Skeletal muscle tissue (tissue), 4 donors: ENCODE results near the gene SLC43A3. TPM values are rescaled to one million over a fixed set of nuclear protein-coding genes. Genes with fewer than 3 reads are reported as not detected.
"Not testable (repeated sequence)": the region's sequence is repeated elsewhere in the genome, so short reads cannot be mapped to it uniquely, and the experiment has no call there.

ENCODE experiments used
- H3K27ac ChIP-seq: one replicate; pipeline ENCODE4 v1.7.0; 2013; ENCODE audit warnings: mild to moderate bottlenecking, low read depth, low read length, inconsistent platforms
- H3K27me3 ChIP-seq, 3 donors: one replicate each; pipeline ENCODE4 v1.7.0; 2013; ENCODE audit warnings: low read length in 3 of 3; ENCODE audit not compliant: control insufficient read depth in 3 of 3, insufficient read depth in 3 of 3
- H3K36me3 ChIP-seq, 3 donors: one replicate each; pipeline ENCODE4 v1.7.0; 2013; ENCODE audit warnings: low read length in 3 of 3; ENCODE audit not compliant: control insufficient read depth in 3 of 3, insufficient read depth in 3 of 3
- H3K4me1 ChIP-seq, 3 donors: one replicate each; pipeline ENCODE4 v1.7.0; 2013; ENCODE audit warnings: low read length in 3 of 3, mild to moderate bottlenecking in 3 of 3; ENCODE audit not compliant: control insufficient read depth in 3 of 3, insufficient read depth in 3 of 3
- H3K4me3 ChIP-seq, 3 donors: one replicate each; pipeline ENCODE4 v1.7.0; 2013; ENCODE audit warnings: low read length in 3 of 3
- H3K9ac ChIP-seq, 3 donors: one replicate each; pipeline ENCODE4 v1.7.0; 2013; ENCODE audit warnings: low read length in 3 of 3, mild to moderate bottlenecking in 3 of 3, moderate library complexity in 2 of 3, low read depth in 1 of 3
- H3K9me3 ChIP-seq, 3 donors: one replicate each; pipeline ENCODE4 v1.7.0; 2013; ENCODE audit warnings: low read length in 3 of 3; ENCODE audit not compliant: control insufficient read depth in 3 of 3
- total RNA-seq: library from RNA; depleted of rRNA; stranded (reverse); fragments of >200 nt; gene quantifications from one replicate; pipeline ENCODE4 v1.2.3, GENCODE V29; 2014
- donor health status: Osteomylitis.

Gene SLC43A3
- total RNA-seq, 1 donor from 2014 or later = 15.1 TPM

GRCh38 chr11:57407941-57408475, 18.9 kb downstream of the SLC43A3 start:
- H3K4me1 ChIP-seq = peaks cover 19 to 29% (median 27%) of the 10 kb centered on the region in 3 donors
- no peaks in the 10 kb centered on the region for H3K9me3 ChIP-seq
- no peak overlapping the region for H3K9ac ChIP-seq
- no peaks in the 10 kb centered on the region for H3K27me3 ChIP-seq
- peaks cover 11 to 21% (median 20%) of the 10 kb centered on the region in 3 donors for H3K36me3 ChIP-seq
- no peak overlapping the region for H3K27ac ChIP-seq
- no peak overlapping the region for H3K4me3 ChIP-seq

DNA sequence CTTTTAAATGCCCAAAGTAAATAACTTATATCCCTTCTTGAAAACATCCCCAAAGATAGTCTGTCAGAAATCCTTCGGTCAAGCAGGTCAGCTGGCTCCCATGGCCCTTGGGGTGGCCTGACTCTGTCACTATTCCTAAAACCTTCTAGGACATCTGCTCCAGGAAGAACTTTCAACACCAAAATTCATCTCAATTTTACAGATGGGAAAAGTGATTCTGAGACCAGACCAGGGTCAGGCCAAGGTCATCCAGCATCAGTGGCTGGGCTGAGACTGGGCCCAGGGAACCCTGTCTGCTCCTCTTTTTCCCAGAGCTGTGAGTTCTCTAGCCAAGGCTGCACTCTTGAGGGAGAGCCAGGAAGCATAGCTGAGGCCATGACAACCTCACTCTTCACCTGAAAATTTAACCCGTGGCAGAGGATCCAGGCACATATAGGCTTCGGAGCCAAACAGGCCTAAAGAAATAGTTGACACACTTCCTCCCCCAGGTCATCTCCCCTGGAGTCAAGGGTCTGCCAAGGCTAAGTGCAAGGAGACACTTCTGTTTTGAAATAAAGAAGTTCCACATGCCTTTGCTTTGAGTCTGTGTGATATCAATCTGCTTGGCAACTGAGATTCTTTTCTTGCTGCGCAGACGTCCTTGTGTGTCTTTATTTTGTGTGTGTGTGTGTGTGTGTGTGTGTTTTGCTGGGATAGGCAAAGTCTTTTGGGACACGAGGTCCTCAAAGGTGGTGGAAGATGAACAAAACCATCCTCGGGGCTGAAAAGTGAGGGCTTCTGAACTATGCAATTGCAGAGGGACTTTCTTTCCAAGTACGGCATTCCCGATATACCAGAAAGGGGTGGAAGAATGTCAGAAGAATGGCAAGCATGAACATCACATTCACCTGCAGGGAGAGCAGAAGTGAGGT, 19.7 kb downstream of the SLC43A3 start:
- H3K27me3 ChIP-seq = no peaks in the 10 kb centered on the region
- peak overlapping the region; percentile 54 for H3K27ac ChIP-seq
- H3K9ac ChIP-seq = peak overlapping the region in 1 of 3 donors; percentile 41
- no peaks in the 10 kb centered on the region for H3K9me3 ChIP-seq
- peaks cover 19 to 29% (median 27%) of the 10 kb centered on the region in 3 donors for H3K4me1 ChIP-seq
- peaks cover 11 to 21% (median 21%) of the 10 kb centered on the region in 3 donors for H3K36me3 ChIP-seq
- H3K4me3 ChIP-seq = no peak overlapping the region

DNA sequence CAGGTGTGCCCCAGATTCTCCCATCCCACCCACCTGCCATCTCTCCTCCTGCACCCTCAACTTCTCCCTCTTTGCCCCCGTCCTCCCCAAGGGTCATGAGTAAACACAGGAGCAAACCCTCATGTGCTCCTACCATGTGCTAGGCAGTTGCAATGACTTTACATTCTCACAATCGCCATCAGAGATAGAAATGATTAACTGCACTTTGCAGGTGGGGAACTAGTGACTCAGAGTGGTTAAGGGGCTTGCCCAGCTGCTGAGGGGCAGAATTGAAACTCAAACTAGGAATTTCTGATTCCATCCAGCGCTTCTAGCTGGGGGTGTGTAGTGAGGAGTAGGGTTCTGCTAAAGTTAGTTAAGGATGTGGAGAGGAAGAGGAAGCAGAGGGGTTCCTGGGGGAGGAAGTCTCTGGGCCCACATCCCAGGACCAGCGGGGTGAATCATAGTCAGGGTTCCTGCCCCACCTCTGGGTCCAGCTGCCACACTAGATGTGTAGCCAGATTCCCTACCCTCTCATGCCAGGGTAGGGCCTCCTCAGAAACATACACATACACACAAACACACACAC, 20.5 kb downstream of the SLC43A3 start:
- Histone ChIP-seq H3K27ac (peak overlapping the region; percentile 36), H3K36me3 (peaks cover 11 to 21% (median 21%) of the 10 kb centered on the region in 3 donors)

DNA sequence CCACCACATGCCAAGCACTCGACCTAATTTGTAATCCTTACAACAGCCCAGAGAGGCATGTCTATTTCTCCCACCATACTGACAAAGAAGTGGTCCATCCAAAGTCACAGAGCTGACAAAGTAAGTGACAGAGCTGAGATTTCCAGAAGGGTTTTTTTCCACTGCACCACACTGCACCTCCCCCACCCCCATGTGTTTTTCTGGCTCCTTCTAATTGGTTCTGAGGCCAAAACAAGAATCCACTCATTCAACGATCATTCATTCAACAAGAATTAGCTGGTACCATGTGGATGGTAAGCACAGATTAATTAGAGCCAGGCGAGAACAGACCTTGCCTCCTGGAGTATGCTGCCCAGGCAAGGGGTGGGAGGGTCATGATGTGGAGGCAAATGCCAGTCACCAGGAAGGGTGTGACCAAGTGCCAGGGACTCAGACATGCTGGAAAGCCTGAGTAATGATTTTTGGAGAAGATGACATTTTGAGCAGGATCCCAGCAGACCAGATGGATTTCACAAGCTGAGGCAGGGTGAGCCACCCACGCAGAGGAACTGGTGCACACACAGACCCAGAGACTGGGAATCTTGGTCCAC, 21.6 kb downstream of the SLC43A3 start:
- no peaks in the 10 kb centered on the region for H3K9me3 ChIP-seq
- peaks cover 0 to 5% (median 3%) of the 10 kb centered on the region in 3 donors for H3K27me3 ChIP-seq
- H3K9ac ChIP-seq = no peak overlapping the region
- H3K27ac ChIP-seq = no peak overlapping the region
- peaks cover 19 to 29% (median 27%) of the 10 kb centered on the region in 3 donors for H3K4me1 ChIP-seq
- peaks cover 11 to 20% (median 19%) of the 10 kb centered on the region in 3 donors for H3K36me3 ChIP-seq
- no peak overlapping the region for H3K4me3 ChIP-seq

More for the DNA sequence above, 20.5 kb downstream of the SLC43A3 start:
- H3K27me3 ChIP-seq = peaks cover 0 to 2% (median under 1%) of the 10 kb centered on the region in 3 donors
- H3K4me3 ChIP-seq = peak overlapping the region in 1 of 3 donors; percentile 22
- no peak overlapping the region for H3K9ac ChIP-seq
- H3K4me1 ChIP-seq = peaks cover 19 to 29% (median 27%) of the 10 kb centered on the region in 3 donors
- H3K9me3 ChIP-seq = no peaks in the 10 kb centered on the region

DNA sequence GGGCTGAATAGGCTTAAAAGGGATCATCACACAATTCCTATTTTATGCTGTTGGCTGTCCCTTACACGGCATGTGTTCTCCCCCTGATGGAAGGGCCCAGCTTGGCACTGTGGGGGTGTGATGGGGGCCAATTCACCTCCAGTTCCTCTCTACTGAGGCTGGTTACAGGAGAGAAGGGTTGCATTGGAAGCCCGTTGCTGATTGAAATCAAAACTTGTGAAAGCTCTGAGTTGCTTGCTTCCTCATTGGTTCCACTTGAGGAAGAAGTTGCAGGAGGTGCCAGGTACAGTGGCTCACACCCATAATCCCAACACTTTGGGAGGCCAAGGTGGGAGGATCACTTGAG, 23.1 kb downstream of the SLC43A3 start:
- peaks cover 8 to 11% (median 11%) of the 10 kb centered on the region in 3 donors for H3K36me3 ChIP-seq
- peaks cover 19 to 29% (median 27%) of the 10 kb centered on the region in 3 donors for H3K4me1 ChIP-seq

GRCh38 chr11:57403003-57403801, 23.7 kb downstream of the SLC43A3 start:
- H3K27me3 ChIP-seq, H3K9ac ChIP-seq, H3K9me3 ChIP-seq, H3K27ac ChIP-seq, H3K4me3 ChIP-seq, H3K36me3 ChIP-seq: not testable (repeated sequence)
- peaks cover 19 to 29% (median 27%) of the 10 kb centered on the region in 3 donors for H3K4me1 ChIP-seq

More for the DNA sequence above, 23.1 kb downstream of the SLC43A3 start:
- Histone ChIP-seq H3K27me3 (peaks cover 0 to 7% (median 3%) of the 10 kb centered on the region in 3 donors), H3K9me3 (no peaks in the 10 kb centered on the region), H3K4me3 (no peak overlapping the region), H3K27ac (no peak overlapping the region), H3K9ac (no peak overlapping the region)

DNA sequence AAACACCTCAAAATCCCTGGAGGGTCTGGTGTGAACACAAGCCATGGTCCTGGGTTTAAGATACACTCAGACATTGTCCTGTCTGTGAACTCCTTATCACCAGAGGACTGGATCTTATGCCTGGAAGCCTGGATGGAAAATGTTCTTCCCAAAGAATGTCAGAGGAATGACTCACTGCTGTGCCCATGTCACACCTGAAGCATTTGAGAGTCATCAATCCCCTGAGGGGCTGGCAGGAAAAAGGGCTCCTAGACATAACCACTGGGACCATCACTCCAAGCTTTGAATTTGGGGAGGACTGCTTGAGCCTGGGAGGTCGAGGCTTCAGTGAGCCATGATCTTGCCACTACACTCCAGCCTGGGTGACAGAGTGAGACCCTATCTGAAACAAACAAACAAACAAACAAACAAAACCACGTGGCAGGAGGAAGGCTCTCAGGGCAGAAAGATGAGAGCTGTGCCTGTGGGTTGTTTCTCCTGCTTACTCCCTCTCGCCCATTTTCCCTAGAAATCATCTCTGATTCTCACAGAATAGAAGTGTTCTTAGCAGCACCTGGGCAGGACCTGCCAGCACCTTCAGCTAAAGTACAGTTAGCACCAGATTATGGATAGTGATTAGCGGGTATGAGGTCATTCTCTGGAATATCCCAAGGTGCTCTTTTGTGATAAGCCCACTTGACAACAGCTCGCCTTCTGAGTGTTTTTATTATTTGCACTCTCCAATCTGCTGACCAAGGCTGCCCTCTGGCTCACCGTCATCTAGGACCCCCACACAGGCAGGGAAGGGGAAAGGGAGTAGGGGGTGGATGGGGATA, 24.5 kb downstream of the SLC43A3 start:
- Histone ChIP-seq H3K36me3 (peaks cover 0 to 4% (median 3%) of the 10 kb centered on the region in 3 donors), H3K4me1 (peaks cover 12 to 23% (median 22%) of the 10 kb centered on the region in 3 donors), H3K27ac (no peak overlapping the region), H3K27me3 (peaks cover 0 to 8% (median 3%) of the 10 kb centered on the region in 3 donors), H3K9me3 (no peaks in the 10 kb centered on the region), H3K4me3 (no peak overlapping the region), H3K9ac (no peak overlapping the region)

GRCh38 chr11:57399972-57400578, 26.8 kb downstream of the SLC43A3 start:
- Histone ChIP-seq H3K4me1 (peaks cover 0 to 4% (median under 1%) of the 10 kb centered on the region in 3 donors), H3K27me3 (peaks cover 0 to 8% (median 3%) of the 10 kb centered on the region in 3 donors), H3K9me3 (no peaks in the 10 kb centered on the region)

More at GRCh38 chr11:57399972-57400578, 26.8 kb downstream of the SLC43A3 start:
- Histone ChIP-seq H3K9ac (no peak overlapping the region), H3K4me3 (no peak overlapping the region), H3K27ac (no peak overlapping the region), H3K36me3 (peaks cover 0 to 2% (median 2%) of the 10 kb centered on the region in 3 donors)
